DMS53 (cell line): ENCODE data around the gene CSNK2B.

ENCODE experiments used
- DNase-seq: peaks from one replicate; lab custom pipeline; 2025; lab: John Stamatoyannopoulos, UW

CSNK2B gene

DNA sequence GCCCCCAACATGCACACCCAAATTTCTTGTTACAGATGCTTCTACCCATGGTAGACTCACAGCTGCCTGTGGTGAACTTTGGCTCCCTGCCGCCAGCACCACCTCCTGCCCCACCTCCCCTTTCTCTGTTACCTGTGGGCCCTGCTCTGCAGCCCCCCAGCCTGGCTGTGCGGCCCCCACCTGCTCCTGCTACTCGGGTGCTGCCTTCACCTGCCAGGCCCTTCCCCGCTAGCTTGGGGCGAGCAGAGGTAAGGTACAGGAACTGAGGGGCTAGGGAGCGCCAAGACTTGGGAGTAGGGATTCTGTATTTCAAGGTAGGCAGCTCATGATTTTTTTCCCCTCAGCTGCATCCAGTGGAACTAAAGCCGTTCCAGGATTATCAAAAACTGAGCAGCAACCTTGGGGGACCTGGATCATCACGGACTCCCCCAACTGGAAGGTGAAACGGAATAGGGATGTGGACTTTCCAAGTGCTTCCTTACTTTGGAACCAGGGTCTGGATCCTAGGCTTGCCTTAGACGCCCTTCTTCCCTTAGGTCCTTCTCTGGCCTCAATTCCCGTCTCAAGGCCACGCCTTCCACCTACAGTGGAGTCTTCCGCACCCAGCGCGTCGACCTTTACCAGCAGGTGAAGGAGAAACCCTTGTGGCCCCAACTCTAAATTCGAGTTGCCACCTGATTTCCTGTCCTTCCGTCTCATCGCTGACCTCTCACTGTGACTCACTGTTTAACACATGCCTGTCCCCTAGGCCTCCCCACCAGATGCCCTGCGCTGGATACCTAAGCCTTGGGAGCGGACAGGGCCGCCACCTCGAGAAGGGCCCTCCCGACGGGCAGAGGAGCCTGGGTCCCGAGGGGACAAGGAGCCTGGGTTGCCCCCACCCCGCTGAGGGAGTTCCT, 28.9 kb upstream of the CSNK2B start:
- peak; percentile 35 for DNase-seq

DNA sequence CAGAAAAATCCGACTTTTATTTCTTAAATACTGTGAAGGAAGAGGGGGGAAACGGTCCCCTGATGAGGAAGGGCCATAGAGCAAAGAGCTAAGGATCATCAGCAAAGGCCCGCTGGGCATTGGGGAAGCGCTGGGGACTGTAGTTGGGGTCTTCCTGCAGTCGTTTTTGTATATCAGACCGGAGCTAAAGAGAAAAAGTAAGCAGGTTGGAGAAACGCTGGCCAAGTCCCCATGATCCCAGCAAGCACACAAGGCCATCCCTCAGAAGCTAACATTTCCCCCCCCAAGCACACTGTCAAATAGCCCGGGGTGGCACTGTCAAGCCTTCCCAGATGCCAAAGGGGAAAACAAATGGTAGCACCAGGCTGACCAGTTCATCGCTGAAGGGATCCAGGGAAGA, 26.8 kb upstream of the CSNK2B start:
- DNase-seq, result no peak

DNA sequence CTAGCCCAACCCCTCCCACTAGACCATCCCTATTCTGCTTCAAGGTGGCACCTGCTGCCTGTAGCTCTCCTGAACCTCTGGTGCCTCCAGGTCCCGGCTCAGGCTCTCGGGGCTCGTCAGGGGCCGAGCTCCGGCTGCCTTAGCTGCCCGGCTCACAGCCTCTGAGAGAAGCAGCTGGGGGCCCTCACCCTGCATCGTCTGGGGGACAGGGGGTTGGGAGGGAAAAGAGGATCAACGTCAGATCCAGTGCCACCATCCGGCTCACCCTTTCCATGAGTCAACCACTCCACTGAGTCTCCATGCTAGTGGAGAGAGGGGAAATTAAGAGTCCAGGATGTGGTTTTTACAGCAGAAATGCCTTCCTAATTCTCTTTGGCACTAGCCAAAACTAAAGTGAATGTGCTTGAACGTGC, 26.4 kb upstream of the CSNK2B start:
- DNase-seq, result no peak

DNA sequence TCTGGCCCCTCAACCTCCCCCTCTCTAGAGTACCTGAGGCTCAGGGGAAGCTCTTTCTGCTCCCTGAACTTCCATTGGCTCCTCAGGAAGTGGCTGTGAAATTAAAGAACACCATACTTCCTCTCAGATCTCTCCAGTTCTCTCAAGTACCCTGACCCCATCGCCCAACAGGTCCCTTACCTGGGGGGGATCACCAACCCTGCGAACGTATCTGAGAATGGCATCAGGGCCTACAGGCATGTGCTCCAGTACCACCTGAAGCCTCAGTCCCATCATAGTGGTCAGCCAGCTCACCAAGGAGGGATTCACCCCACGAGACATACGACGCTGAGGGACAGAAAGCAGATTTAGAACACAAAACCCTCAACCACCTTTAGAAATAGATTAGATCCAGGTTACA, 25.3 kb upstream of the CSNK2B start:
- DNase-seq, result no peak

GRCh38 chr6:31641370-31641769, 24.5 kb upstream of the CSNK2B start:
- DNase-seq, result no peak

DNA sequence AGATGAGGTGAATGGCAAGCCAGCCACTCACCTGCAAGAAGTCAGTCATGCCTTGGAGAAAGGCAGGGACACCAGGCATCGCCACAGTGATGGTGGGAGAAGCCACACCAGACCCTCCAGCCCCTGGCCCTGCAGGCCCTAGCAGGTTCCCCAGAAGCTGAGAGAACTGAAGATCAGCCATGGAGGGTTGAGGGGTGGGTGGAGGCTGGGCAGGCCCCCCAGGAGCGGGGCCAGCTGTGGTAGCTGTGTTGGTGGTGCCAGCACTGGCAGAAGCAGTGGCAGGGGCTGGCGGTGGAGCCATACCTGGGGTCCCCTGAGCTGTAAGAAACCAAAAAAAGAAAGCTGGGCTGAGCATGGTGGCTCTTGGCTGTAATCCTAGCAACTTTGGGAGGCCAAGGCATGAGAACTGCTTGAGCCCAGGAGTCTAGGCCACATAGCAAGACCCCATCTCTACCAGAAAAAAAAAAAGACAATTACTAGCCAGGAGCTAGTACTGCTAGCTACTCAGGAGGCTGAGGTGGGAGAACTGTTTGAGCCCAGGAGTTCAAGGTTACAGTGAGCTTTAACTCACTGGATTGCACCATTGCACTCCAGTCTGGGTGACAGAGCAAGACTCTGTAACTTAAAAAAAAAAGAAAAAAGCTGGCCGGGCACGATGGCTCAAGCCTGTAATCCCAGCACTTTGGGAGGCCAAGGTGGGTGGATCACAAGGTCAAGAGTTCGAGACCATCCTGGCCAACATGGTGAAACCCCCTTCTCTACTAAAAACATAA, 22.9 kb upstream of the CSNK2B start:
- no peak for DNase-seq

DNA sequence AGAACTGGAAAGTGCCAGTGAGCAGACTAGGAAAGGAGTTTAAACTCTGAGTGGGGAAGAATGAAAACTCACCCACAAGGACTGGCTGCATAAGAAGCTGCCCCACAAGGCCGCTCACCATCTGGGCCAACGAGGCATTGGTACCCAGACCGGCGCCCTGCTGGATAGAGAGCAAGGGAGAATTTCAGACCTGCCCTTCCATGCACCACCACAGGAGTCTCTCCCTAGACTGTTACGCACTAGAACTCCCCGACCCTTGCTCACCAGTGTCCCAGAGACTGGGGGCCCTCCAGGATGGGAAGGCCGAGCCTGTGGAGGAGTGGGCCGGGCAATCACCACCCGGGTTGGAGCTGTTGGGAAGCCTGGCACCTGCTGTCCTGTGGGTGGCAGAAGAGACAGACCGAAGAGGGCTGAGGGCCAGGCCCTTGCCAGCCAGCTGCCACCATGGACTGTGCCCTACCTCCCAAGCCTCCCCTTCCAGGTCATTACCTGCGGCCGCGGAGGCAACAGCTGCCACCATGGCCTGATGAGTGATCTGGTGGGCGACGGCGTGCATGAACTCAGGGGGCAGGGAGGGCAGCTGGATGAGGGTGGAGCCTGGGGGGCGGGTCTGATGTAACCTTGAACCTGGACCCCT, 21.9 kb upstream of the CSNK2B start:
- peak; percentile 26 for DNase-seq

GRCh38 chr6:31645325-31645724, 20.6 kb upstream of the CSNK2B start:
- DNase-seq, result no peak

- peak; percentile 93 for DNase-seq
These were observed 14.2 kb upstream of the CSNK2B start for GRCh38 chr6:31651602-31652191.

DNA sequence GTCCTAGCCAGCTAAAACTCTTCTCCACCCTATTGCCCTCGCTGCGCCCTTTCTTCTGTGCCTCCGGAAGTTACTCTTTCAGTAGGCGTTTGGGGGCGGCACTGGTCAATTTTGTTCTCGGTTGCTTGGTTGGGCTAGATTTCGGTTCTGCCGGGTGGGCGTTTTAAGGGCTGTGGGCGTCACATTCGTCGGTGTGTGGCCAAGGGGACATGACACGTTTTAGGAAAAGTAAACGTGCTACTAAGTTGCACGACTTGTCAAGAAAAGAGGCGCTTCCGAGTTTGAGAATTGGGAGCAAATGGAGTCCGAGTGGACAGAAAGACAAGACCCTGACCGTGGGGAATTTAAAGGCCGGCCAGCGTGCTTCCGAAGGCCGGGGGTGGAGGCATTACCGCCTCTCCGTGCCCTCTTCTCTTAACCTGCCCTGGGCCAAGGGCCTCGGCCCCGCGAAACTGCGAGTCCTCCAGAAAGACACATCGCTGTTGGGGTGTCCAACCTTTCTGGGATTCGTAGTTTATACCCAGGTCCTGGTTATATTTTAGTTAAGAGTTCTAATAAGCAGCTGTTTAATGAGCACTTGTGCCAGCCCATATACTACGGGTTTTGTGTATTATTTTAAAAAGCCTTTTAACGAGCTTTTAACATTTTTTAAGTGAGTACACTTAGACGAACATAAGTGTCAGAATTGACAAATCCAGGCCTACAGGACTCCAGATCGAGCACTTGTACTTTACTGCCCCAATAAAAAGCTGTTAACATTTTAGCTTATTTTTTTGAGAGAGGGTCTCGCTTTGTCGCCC, 12.8 kb upstream of the CSNK2B start:
- DNase-seq, result peak; percentile 99

DNA sequence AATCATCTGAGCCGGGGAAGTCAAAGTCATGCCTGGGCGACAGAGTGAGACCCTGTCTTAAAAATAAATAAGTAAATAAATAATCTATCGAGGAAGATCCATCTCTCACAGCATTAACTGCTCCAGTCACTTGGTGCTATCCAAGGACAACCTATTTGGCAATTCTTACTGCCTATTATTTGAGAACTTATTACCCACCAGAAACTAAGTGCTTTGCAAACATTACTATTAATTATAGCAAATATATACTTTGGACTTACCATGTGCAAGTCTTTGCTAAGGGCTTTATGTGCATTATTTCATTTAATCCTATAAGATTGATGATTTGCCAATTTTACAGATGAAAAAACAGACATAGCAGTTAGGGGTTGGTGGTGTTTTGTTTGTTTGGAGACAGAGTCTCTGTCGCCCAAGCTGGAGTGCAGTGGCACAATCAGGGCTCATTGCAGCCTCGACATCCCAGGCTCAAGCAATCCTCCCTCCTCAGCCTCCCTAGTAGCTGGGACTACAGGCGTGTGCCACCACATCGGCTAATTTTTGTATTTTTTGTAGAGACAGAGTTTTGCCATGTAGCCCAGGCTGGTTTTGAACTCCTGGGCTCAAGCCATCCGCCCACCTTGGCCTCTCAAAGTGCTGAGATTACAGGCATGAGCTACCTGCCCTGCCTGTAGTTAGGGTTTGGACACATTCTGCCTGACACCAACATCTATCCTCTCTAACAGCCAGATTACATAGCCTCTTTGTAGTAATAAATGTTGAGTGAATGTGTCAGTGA, 11.1 kb upstream of the CSNK2B start:
- no peak for DNase-seq

DNA sequence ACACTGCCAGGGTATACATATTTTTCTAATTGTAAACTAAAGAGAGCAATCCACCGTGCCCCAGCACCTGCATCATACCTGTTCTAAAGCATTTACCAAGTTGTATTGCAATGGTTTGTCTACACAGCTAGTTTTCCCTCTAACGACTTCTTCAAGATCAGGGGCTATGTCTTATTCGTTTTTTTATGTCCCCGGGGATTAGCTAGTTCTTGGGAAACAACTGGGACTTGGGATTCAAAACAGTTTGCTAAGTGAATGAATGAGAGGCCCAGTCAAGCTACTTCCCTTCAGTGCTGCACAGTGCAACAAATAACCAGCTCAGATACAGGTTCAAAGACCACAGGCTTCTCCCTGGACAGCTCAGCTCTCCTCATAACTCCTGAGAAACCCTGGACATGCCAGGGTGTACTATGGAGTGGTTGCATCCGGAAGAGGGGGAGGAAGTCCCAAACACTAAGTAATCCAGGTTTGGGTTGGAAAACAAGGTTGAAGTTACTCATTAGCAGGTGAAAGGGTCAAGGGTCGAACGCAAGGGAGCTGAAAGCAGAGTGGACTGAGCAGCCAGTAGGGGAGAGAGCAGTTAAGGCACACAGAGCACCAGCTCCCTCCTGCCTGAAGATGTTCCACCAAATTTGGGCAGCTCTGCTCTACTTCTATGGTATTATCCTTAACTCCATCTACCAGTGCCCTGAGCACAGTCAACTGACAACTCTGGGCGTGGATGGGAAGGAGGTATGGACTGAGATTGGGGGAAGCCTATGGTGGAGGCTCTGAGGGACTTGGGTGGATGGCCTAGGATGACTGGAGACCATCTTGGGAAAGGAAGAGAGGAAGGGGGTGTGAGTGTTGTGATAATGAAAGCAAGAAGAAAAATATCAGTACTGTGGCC, 10.3 kb upstream of the CSNK2B start, which contains the start of gene APOM:
Gene APOM, plus strand, starts transcription at position 546 of the 889 bp plus-strand sequence. Its CDS starts 73 bp downstream, at position 619.
- DNase-seq, result no peak

DNA sequence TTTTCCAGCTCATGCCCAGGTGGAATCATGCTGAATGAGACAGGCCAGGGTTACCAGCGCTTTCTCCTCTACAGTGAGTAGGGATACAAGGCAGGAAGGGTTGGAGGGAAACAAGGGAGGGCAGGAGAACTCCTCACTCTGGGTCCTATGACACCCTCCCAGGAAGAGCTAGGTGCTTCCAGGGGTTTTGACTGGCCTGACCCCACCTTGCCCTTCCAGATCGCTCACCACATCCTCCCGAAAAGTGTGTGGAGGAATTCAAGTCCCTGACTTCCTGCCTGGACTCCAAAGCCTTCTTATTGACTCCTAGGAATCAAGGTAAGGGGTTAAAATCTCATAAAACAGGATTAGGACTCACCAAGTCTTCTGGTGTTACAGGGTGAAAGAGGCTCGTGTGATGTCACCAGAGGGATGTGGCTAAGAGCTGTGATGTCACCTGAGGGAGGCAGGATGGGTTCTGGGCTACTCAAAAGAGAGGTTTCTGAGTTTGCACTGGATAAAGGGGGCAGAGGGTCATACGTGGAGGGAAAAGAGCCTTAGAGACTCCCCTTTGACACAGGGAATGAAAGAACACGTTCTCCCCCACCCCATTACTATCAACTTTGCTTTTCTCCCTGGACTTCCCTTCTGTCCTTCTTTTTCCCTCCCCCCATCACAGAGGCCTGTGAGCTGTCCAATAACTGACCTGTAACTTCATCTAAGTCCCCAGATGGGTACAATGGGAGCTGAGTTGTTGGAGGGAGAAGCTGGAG, 8.3 kb upstream of the CSNK2B start:
- DNase-seq, result no peak

DNA sequence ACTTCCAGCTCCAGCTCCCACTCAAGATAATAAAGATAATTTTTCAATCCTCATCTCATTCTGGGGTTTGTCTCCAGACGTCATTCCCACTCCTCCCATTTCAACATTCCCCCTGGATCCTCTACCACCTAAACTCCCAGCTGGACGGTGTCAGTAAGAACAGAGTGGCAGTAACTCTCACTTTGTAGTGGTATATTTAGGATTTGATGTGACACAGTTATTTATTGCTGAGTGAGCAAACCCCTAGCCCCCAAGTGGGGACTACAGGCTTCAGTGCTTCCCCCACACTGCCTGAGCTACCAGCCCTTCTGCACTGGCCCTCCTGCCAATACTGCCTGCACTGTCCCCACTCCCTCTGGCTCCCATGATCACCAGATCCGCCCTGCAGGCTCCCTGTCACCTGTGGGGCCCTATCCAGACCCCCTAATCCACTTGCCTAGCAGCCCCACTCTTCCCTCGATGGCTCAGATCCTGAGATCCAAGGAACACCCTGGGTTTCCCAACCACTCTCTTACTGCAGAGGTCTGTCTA, 7.7 kb upstream of the CSNK2B start:
- no peak for DNase-seq

GRCh38 chr6:31658983-31659648, 6.8 kb upstream of the CSNK2B start:
- DNase-seq, result no peak

GRCh38 chr6:31659649-31660380, 6.1 kb upstream of the CSNK2B start:
- DNase-seq, result peak; percentile 54
